ENCODE measurements around the gene AGAP1.

The AGAP1 gene

DNA sequence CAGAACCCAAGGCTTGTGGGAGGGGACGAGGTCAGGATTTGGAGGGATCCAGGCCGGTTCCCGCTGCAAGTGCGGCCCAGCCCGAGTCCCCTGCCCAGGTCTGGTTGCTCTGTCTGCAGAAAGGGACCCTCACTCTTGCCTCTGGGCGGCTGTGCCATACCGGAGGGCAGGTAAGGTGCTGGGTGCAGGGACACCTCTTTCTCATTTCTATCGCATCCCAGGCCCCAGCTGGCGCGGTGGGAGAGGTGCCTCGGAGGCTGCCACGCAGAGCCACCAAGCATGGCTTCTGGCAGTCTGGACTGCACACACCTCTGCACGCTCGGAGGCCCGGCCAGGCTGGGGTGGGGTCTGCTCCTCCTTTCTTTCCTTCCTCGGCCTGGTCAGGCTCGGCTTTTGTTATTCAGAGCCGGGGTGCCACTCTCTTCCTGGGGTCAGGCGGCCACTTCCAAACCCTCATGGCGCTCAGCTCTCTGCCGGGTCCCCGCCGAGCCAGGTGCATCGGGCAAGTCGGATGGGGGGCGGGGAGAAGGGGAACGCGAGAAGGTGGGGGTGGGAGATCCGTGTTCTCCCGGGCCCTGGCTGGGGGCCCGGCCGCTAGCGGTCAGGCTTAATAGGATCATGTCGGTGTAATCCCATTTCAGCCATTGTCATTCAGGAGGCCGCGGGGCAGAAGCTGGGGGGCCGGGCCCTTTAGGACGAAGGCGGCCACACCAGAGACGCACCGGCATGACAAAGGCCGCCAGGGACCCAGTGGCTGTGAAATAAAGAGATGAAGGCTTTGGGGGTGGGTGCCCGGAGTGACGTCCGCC lies 665.3 kb downstream of the AGAP1 start:
- DNase-seq = no peak

GRCh38 chr2:236159778-236160170 lies 665.9 kb downstream of the AGAP1 start:
- no peak for DNase-seq

DNA sequence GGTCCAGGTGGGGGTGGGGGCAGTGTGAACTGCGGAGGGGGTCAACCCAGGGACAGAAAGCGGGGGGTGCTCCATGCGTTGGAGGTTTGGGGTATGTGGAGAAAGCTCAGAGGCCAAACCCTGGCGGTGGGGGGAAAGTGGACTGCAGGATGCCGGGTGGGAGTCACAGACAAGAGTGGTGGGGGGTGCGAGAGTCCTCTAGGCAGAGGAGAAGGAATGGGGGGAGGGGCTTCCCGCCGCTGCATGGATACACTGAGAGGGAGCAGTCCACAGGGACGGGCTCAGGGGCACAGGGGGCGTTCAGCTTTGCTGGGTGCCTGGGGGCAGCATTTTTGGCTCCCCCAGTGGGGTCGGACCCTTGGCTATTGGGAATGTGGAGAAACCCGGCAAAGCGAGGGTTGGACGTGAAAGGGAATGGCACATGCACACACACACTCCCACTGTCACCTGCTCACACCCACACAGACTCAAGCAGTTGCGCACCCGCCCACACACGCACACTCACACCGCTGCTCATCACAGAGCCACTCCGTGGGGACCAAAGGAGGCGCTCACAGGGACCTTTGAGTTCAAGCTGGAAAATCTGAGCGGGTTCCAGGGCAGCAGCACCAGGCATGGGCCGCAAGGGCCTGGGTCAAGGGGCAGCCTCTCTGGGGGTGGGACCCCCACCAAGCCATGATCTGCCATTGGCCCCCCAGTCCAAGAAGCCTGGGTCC lies 666.7 kb downstream of the AGAP1 start:
- no peak for DNase-seq

DNA sequence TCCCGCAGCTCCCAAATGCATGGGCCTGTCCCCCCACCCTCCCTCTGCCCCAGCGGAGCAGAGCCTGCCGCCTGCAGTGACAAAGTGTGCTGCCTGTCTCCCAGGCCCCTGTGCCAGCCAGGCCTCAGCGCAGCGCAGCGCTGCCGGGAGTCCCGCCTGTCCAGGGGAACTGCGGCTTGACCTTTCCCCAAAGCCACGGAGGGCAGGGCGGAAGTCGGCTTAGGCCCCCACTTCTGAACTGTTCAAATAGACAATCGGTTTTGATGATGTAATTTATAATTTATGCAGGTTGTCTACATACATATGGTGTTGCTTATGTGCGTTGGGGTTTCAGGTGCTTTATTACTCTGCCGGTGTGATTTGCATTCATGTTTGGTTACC lies 667.2 kb downstream of the AGAP1 start:
- DNase-seq = no peak

DNA sequence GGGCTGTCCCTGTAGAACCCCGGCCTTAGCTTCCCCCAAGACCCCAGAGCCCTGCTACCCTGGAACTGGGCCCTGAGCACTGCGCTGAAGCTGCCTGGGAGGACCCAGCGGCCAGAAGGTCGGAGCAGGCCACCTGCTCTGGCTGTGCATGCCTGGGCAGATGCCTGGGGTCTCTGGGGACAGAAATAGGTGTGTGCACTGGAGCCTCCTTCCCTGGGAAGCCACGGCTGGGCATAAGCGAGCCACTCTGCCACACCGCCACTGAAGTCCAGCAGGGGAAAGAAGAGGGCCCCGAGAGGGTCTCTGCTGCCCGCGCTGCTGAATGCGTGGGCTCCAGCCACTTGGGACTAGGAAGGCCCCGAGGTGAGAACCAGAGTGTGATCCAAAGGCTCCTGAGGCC lies 667.7 kb downstream of the AGAP1 start:
- no peak for DNase-seq

DNA sequence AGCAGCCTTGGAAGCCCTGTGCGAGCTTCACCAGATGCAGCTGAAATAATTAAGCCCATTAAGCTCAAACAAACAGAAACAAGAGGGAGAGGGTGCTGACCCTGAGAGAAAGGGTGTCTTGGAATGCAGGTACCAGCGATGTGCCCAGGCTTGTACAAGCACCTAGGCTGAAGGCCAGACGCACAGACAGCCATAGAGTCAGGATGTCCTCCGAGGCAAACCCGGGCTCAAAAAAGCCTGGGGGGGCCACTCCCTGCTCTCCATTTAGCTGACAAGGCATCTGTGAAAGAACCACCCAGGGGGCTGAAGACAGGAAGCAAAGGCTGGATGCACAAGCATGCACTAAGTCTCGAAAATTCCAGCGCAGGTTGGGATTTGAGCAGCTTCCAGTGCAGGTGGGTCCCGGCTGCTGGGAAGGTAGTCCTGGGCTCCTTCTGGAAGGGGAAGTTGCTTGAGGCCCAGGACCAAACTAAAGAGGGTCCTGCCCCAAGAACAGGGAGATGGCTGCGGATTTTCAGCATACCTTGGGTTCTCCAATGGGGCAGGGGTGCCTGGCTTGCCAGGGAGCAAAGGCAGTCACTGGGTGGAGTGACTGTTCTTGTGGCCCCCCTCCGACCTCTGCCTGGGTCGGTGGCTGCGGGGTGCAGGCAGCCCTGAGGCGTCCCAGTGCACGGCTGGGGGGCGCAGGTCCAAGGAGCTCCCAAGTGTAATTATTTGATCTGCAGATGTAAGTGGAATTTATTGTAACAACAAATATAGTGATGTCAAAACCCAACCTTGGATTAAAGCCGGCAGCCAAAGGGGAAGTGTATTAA lies 668.4 kb downstream of the AGAP1 start:
- no peak for DNase-seq

- DNase-seq = no peak
Observed at GRCh38 chr2:236162882-236163470, 669.1 kb downstream of the AGAP1 start.

- DNase-seq = no peak
Observed at GRCh38 chr2:236163471-236164200, 669.8 kb downstream of the AGAP1 start.

GRCh38 chr2:236164201-236164924 lies 670.5 kb downstream of the AGAP1 start:
- no peak for DNase-seq

DNA sequence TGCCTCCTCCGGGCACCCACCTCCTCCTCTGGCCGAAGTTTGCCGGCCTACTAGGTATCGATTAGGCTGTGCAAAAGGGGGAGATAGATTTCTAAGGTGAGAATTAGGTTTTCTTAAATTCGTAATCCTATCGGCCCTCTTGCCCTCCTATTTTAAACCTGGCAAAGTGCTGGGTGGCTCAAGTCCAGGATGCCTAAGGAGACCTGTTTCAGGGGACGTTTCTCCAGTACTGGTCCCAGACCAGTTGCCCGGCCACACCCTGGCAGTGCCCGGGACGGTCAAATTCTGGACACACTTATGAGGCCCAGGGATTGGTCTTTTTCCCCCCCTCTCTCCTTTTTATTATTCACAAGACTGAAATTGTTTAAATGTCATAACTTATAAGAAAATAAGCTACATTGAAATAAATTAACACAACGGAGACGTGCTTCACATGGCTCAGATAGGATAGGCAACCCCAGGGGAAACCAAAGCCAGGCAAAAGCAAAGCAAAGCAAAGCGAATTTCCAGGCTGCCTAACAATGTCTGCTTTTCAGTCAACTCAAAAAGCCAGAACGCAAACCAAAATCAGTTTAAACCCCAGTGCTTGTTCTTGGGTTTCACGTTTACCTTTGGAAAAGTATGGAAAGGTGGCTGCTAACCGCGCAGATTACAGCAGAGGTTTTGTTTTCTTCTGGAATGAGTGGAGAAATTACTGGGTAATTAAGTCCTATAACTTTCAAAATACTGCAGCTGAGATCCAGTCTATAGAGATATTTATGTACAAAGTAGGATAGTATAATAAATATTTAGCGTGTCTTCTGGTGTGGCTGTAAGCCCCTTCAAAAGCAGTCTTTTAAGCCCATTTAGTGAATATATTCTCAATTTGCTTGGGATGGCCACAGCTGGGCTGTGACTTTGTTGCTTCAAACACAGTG lies 671.3 kb downstream of the AGAP1 start:
- no peak for DNase-seq

- DNase-seq = no peak
Observed at GRCh38 chr2:236165842-236166795, 672.3 kb downstream of the AGAP1 start.

DNA sequence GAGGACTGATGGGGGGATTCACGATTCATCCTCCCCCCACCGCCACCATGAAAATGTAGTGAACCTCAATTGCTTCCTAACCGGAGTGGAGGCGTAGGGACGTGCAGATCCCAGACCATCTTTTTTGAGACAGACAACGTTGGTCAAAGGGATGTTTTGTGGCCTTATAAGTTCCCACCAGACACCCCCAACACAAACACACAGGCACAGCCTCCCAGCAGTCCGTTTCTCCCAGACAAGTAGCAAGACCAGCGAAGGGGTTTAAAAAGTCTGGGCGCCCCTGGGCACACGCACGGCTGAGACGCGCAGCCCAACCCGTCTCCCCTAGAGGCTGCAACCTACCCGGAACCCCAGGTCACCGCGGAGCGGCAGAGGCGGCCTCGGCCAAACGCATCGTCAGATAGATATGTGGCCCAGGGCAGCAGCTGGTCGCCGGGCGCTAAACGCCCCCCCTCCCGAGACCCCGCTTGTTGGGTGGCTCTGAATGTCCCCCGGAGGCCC lies 673.0 kb downstream of the AGAP1 start:
- DNase-seq = no peak

DNA sequence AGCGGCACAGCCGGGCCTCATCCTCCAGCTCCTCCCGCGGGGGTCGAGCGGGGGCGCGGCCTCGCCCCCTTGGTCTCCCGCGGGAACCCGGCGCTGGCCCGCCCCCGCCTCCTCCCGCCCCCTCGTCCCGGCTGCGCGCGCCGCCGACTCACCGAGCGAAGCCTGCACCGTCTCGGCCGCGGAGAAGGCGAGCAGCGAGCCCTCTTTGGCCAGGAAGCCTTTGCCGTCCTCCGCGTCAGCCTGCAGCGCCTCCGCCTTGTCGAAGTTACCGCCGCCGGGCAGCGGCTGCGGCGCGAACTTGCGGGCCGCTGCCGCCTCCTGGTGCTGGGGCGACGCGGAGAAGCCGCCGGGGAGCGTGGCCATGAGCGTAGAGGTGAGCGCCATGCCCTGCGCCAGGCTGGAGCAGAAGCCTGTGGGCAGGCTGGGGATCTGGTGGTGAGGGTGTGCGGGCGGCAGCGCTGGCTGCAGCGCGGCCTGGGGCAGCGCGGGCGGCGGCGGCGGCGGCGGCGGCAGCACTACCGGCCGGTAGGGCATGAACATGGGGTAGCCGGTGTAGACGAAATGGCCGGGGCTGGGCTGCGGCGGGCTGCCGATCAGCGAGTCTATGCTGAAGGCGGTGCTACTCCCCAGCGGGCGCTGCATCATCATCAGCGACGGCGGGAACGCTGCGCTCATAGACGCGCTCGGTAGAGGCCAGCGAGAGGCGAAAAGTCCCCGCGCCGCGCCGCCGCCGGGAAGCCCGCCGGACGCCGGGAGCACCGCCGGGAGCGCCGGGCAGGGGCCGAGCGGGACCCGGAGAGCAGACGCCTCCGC lies 673.7 kb downstream of the AGAP1 start:
- DNase-seq = peak; percentile 28

DNA sequence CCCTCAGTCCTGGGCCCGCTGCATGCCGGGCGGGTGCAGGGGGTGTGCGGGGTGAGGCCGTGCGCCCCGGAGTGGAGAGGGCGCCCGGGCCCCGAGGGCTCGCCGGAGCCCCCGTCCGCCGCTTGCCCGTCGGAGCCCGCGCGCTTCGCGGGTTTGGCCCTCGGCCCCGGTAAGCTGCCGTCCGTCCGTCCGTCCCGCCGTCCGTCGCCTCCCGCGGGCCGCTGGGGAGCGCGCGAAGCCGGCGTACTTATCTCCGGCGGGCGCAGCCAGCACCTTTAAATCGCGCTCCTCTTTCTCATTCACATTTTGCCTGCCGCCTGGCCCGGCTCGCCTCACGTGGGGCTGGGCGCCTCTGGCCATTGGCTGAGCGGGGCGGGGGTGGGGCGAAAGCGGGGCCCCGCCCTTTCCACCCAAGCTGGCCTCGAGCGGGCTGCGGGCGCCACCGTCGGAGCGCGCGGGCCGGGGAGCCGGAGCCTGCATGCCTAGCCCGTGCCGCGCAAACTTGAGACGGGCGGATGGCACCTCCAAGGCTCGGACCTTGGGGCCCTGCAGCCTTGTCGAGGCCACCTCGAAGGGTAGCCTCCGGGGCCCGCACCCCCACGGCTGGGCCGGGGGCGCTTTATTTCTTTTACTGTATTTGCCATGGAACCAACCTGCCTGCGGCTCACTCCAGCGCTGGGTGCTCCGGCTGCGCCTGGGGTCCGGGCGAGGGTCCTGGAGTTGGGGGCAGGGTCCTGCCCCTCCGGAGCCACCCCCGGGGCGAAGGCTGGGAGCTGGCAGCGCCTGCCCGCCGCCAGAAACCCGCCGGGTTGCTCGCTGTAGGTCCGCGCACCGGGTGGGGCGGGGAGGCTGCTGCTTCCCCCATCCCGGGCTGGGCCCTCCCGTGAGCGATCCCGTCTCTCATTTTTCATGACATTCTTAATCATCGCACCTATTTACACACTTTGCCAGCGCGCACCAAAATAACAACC lies 674.6 kb downstream of the AGAP1 start, which contains the start of gene GBX2:
Gene GBX2 (minus strand): TSS at position 277 of the 971 bp plus-strand sequence. CDS start 415 bp downstream, outside the sequence.
- peak; percentile 78 for DNase-seq

- peak; percentile 36 for DNase-seq
Observed at GRCh38 chr2:236169151-236169721, 675.4 kb downstream of the AGAP1 start.
